Mammary epithelial cell (primary cell): ENCODE measurements around the gene RFNG.

Experiments
- EZH2 ChIP-seq: IDR thresholded peaks from 2 replicates; pipeline ENCODE4 v1.6.1; 2012; ENCODE audit warnings: low read length, inconsistent platforms, borderline replicate concordance
- TF ChIP-seq, protein P1 (sequence below), 2 donors: IDR thresholded peaks in 1 of 2; conservative IDR thresholded peaks in 1 of 2; 2 replicates each; pipeline ENCODE4 v1.5.1; 2011 to 2012; ENCODE audit warnings: inconsistent platforms in 2 of 2, low read length in 2 of 2, mild to moderate bottlenecking in 2 of 2, control low read depth in 1 of 2, low read depth in 1 of 2; ENCODE audit not compliant: insufficient read depth in 1 of 2; ENCODE audit errors: extremely low read depth in 1 of 2

- TF ChIP-seq, protein P1, sequence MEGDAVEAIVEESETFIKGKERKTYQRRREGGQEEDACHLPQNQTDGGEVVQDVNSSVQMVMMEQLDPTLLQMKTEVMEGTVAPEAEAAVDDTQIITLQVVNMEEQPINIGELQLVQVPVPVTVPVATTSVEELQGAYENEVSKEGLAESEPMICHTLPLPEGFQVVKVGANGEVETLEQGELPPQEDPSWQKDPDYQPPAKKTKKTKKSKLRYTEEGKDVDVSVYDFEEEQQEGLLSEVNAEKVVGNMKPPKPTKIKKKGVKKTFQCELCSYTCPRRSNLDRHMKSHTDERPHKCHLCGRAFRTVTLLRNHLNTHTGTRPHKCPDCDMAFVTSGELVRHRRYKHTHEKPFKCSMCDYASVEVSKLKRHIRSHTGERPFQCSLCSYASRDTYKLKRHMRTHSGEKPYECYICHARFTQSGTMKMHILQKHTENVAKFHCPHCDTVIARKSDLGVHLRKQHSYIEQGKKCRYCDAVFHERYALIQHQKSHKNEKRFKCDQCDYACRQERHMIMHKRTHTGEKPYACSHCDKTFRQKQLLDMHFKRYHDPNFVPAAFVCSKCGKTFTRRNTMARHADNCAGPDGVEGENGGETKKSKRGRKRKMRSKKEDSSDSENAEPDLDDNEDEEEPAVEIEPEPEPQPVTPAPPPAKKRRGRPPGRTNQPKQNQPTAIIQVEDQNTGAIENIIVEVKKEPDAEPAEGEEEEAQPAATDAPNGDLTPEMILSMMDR (conservative IDR thresholded peaks at IDR 0.05 in 1 of 2, IDR thresholded peaks at IDR 0.05 in 1 of 2; ENCODE audit: extremely low read depth in 1 of 2, insufficient read depth in 1 of 2, low read depth in 1 of 2, low read length in 2 of 2) = no peak
- no peak for TF ChIP-seq EZH2
Observed at GRCh38 chr17:82004517-82005455, 46.8 kb downstream of the RFNG start.
